ENCODE measurements around the gene ZMIZ1.
A peak's percentile ranks its signal among the peaks of the same experiment; 100 is the strongest.

The ZMIZ1 gene

DNA sequence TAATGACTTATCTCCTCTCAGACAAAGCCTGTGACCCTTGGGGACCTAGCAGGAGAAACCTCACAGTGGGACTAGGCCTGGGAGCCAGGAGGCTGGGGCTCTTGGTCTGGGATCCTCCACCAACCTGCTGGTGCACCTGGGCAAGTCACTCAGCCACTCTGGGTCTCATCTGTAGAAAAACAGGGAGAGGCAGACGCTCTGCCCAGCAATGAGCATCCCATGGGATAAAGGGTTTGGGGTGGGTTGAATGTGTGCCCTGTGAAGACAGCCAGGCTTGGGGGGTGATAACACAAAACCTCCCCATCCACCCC lies 81.6 kb downstream of the ZMIZ1 start:
- no peak for DNase-seq (ENCODE audit: low read depth)

GRCh38 chr10:79152423-79152817 lies 83.7 kb downstream of the ZMIZ1 start:
- no peak for DNase-seq (ENCODE audit: low read depth)

- DNase-seq (ENCODE audit: low read depth) = no peak
Measured at GRCh38 chr10:79153745-79154144, 85.0 kb downstream of the ZMIZ1 start.

DNA sequence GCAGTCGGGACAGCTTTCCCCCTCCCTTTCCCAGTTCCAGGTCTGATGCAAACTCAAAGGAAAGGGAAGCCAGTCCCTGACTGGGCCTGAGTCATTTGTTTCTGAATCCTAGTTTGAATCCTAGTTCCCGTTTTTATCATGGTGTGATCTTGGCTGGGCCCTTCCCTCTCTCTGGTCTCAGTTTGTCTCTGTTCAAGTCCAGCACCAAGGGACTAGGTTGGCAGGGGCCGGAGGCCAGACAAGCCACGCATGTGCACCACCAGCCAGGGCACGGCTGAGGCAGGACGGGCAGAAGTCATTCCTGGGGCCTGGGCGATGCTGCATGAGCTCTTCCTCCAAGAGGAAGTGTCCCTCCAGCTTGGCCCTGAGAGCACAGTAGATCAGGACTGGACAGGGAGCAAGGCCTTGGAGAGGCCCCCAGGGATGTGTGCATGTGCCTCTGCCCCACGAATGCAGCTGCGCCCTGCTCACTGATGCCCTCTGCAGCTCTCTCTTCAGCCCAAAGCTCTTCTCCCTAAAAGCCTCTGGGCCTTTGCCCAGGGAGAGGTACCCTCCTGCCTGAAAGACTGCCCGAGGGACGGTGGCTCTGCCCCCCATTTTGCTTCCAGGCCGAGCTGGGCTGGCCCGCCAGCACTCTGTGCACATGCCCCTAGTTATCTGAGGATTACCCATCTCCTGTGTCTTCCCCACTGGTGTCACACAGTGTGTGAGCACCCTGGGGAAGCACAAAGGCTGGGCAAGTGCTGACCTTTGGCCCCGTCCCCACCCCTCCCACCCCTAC lies 86.7 kb downstream of the ZMIZ1 start:
- DNase-seq (ENCODE audit: low read depth) = no peak

GRCh38 chr10:79156334-79157274 lies 87.8 kb downstream of the ZMIZ1 start:
- no peak for DNase-seq (ENCODE audit: low read depth)

DNA sequence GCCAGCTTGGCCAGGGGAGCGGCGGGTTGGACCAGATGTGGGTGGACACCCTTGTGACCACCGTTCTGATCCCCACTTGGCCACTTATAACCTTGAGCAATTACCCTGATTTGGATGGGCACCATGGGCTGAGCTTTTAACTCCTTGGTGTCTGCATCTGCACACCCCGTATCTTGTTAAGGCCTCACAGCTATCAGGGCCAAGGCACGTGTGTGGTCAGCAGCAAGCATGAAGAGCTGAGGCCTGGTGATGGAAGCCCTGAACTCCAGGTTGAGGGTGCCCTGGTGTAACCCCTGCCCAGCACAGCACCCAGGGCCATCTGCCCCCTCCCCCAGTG lies 89.2 kb downstream of the ZMIZ1 start:
- DNase-seq (ENCODE audit: low read depth) = no peak

- DNase-seq (ENCODE audit: low read depth) = no peak
Measured at GRCh38 chr10:79158402-79159097, 89.8 kb downstream of the ZMIZ1 start.

- DNase-seq (ENCODE audit: low read depth) = peak; percentile 88
Measured at GRCh38 chr10:79159141-79159651, 90.4 kb downstream of the ZMIZ1 start.

DNA sequence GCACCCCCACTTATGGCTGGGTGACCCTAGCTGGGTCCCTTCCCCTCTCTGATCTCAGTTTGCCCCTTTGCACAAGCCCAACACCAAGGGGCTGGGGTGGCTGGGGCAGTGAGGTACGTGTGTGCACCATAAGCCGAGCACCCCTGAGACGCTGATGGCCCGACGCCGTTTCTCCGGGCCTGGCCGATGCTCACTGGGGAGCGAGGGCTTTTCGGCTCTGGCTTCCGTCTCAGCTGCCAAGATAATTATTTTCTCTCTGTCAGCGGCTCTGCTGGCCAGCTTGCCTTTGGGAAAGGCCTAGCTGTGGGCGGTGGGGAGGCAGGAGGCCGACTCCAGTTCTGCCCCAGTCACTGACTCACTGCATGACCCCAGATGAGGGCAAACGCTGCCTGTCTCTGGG lies 91.0 kb downstream of the ZMIZ1 start:
- peak; percentile 63 for DNase-seq (ENCODE audit: low read depth)

DNA sequence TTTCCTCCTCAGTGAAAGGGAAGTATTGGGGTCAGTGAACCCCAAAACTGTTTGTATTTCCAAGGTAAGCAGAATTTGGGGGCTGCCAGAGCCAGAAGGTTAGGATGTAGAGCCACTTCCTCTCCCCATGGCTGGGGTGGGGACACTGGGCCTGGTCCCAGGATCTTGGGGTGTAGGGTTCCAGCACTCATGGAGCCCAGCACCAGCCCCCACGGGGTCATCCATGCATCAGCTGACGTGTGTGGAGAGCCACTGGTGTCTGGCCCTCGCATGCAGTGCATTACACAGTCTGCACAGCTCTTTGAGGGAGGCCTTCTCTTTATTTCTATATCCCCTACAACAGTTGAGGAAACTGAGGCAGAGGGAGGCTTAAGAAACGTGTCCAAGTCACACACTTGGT lies 91.4 kb downstream of the ZMIZ1 start:
- DNase-seq (ENCODE audit: low read depth) = no peak

DNA sequence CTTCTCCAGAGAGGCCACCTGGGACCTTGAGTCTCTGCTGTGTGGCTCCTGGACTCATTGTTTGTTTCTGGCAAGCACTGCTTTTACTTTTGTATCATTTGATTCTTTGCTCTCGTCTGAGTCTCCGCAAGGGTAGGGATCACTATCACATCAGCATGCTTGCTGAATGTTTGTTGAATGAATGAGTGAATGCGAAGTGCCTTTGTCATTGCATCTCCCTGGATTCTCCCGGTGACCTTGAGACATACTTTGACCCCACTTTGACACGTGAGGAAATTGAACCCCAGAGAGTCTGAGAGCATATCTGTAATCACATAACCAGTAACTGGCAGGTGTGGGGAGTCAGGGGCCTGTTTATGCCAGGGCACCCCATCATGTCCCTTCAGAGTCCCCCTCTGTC lies 92.8 kb downstream of the ZMIZ1 start:
- no peak for DNase-seq (ENCODE audit: low read depth)

GRCh38 chr10:79162022-79162421 lies 93.3 kb downstream of the ZMIZ1 start:
- no peak for DNase-seq (ENCODE audit: low read depth)

DNA sequence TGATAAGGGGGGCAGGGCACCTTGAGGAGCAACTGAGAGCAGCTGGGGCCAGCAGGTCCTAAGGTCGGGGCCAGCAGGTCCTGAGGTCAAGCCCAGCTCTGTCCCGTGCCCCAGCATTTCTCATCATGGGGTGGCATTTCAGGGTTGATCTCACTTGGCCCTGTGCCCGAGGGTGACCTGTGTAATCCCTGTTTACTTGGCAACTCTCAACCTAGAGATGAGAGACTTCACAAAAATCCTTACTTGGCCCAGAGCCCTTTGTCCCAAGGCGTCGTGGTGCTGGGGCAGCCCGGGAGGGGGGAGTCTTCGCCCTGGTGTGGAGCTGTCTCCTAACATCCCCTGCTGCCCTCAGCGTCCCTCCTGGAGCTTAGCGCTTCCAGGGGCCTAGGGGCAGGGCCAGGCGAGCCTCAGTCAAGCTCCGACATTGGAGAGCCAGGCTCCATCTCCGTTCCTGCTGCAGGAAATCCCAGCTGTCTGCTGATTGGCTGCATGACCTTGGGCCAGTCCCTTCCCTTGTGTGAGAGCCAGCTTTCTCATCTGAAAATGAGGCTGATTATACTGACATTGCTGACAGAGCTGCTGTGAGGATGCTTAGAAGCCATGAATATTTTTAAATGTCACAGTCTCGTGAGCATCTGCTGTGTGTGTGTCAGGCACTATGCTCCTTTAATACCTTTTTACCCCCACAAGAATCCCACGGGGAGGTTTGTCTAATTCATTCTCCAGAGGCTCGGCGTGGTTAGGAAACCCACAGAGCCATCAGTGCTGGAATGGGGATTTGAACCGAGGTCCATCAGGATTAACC lies 94.3 kb downstream of the ZMIZ1 start:
- peak; percentile 69 for DNase-seq (ENCODE audit: low read depth)

- DNase-seq (ENCODE audit: low read depth) = no peak
Measured at GRCh38 chr10:79163666-79163975, 94.9 kb downstream of the ZMIZ1 start.

GRCh38 chr10:79164075-79164474 lies 95.3 kb downstream of the ZMIZ1 start:
- DNase-seq (ENCODE audit: low read depth) = no peak

DNA sequence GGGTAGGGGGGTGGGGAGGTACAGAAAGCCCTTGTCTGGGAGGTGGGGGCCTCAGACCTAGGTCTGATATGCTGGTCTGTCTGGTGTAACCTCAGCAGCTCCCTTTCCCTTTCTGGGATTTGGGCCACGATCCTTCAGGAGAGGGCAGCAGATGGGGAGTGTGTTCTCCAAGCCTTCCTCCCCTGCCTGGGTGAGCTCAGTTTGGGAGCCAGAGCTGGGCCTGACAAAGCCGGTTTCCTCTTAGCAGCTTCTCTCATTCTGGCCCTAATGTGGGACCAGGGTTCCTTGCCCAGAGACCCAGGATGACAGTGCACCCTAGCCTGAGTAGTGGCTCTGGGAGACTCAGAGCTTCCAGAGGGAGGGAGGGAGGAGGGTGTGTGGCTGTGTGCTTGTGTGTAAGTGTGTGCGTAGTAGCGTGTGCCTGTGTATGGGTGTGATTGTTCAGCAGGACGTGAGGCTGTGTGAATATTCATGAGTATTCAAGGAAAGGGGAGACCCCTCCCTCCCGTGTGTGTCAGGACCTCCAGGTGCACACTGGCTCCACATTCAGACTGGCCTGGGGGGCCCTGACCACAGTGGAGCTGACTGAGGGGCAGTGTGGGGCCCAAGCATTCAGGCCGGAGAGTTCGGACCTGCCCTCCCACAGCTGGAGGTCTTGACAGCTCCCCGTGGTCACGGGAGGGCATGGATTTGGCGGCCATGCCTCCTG lies 96.5 kb downstream of the ZMIZ1 start:
- no peak for DNase-seq (ENCODE audit: low read depth)

DNA sequence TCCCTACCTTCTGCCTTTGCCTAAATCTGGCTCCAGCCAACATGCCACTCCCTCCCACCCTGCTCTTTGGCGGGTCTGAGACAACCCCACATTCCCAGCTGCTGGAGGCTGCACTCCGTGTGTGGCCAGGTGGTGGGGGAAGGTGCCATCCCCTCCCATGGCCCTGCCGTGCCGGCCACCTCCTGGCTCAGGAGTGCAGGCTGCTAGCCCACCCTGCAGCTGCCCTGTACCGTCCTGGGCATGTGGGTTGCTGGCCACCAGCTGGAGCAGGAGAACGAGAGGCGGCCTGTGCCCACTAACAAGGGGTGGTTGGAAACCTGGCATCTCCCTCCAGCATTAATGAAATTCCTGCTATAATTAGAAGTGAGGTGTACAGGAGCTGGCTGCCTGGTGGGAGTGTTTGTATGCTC lies 97.6 kb downstream of the ZMIZ1 start:
- DNase-seq (ENCODE audit: low read depth) = no peak

DNA sequence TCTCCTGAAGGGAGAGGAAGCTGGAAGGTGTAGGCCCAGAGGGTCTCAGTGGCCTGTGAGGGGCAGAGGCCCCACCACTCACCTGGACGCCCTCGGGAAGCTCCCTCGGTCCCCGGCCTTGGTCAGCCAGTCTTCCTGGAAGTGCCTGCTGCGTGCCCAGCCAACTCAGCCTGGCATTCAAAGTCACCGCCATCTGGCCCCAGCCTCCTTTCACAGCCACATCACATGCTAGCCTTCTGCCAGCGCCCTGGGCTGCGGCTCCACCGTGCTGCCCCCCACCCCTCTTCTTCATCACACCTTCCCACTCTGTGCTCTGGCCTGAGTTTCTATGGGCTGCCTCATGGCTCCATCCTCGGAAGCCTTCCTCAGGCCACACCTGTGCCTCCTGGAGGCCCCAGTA lies 98.0 kb downstream of the ZMIZ1 start:
- no peak for DNase-seq (ENCODE audit: low read depth)

DNA sequence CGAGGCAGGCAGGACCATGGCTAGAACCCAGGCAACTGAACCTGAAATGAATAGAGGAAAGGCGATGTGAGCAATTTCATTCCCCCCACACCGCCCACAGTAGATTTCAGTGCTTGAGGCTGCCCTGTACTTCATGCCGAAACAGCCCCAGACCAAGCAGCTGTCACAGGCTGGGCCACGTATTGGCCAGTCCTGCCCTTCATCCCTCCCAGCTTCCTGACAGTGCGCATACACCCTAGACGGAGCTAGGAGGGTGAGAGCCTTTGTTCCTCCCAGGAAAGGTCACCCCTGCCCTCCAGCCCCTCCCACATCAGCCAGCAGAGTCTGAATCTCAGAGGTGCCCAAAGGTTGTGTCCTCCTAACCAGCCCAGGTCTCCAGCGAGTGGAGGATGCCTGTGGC lies 98.8 kb downstream of the ZMIZ1 start:
- DNase-seq (ENCODE audit: low read depth) = no peak

- DNase-seq (ENCODE audit: low read depth) = no peak
Measured at GRCh38 chr10:79168210-79168609, 99.4 kb downstream of the ZMIZ1 start.

- DNase-seq (ENCODE audit: low read depth) = no peak
Measured at GRCh38 chr10:79170226-79170752, 101.5 kb downstream of the ZMIZ1 start.

Measured in iris pigment epithelial cell (primary cell).